SK-N-SH treated with all-trans-retinoic acid at 6 μM for 48 hours (cell line): Measurements from ENCODE around the gene PRPF40B.
A peak's percentile ranks its signal among the peaks of the same experiment; 100 is the strongest.

Experiments
- ATAC-seq: fragments of 200-7000 bp; cut with Tn5 transposase; 3 replicates; pipeline ENCODE4 v1.9.1; 2020; ENCODE audit warnings: mild to moderate bottlenecking, moderate library complexity
- ARNTL ChIP-seq: fragments of 450-650 bp; formaldehyde crosslinking; IDR thresholded peaks from 2 replicates; pipeline ENCODE4 v1.5.0; 2020; ENCODE audit warnings: low read depth, mild to moderate bottlenecking, moderate library complexity, borderline replicate concordance
- BACH2 ChIP-seq: fragments of 250-450 bp; sonication (Bioruptor Pico); IDR thresholded peaks from 2 replicates; pipeline ENCODE4 v1.9.0; 2021; ENCODE audit warnings: mild to moderate bottlenecking, borderline replicate concordance
- ESRRG ChIP-seq: fragments of 250-450 bp; sonication (Bioruptor Pico); IDR thresholded peaks from 2 replicates; pipeline ENCODE4 v1.6.1; 2021; ENCODE audit warnings: mild to moderate bottlenecking
- ISL1 ChIP-seq: fragments of 250-450 bp; sonication (Bioruptor Pico); IDR thresholded peaks from 2 replicates; pipeline ENCODE4 v2.1.2; 2022; ENCODE audit warnings: mild to moderate bottlenecking, moderate library complexity
- OSR1 ChIP-seq: fragments of 250-450 bp; sonication (Bioruptor Pico); IDR thresholded peaks from 2 replicates; pipeline ENCODE4 v1.8.0; 2022; ENCODE audit warnings: moderate library complexity, mild to moderate bottlenecking, inconsistent platforms
- PPARA ChIP-seq: fragments of 250-450 bp; sonication (Bioruptor Pico); IDR thresholded peaks from 2 replicates; pipeline ENCODE4 v1.5.0; 2020; ENCODE audit warnings: mild to moderate bottlenecking, borderline replicate concordance
- RARB ChIP-seq: fragments of 250-450 bp; sonication (Bioruptor Pico); IDR thresholded peaks from 2 replicates; pipeline ENCODE4 v1.8.0; 2021; ENCODE audit warnings: mild to moderate bottlenecking, moderate library complexity
- SNAI2 ChIP-seq: fragments of 250-450 bp; sonication (Bioruptor Pico); IDR thresholded peaks from 2 replicates; pipeline ENCODE4 v1.5.0; 2020; ENCODE audit warnings: mild to moderate bottlenecking, moderate library complexity
- TCF4 ChIP-seq: fragments of 250-450 bp; sonication (Bioruptor Pico); IDR thresholded peaks from 2 replicates; pipeline ENCODE4 v1.8.0; 2021; ENCODE audit warnings: mild to moderate bottlenecking, moderate library complexity, borderline replicate concordance
- TOX ChIP-seq: fragments of 250-450 bp; sonication (Bioruptor Pico); IDR thresholded peaks from 2 replicates; pipeline ENCODE4 v1.8.0; 2021; ENCODE audit warnings: mild to moderate bottlenecking, moderate library complexity, borderline replicate concordance
- ZC3H10 ChIP-seq: fragments of 250-450 bp; sonication (Bioruptor Pico); IDR thresholded peaks from 2 replicates; pipeline ENCODE4 v1.5.1; 2021; ENCODE audit warnings: mild to moderate bottlenecking, moderate library complexity
- ZFP3 ChIP-seq: fragments of 250-450 bp; sonication (Bioruptor Pico); IDR thresholded peaks from 2 replicates; pipeline ENCODE4 v1.5.0; 2020; ENCODE audit warnings: mild to moderate bottlenecking, moderate library complexity
- ZFP30 ChIP-seq: fragments of 450-650 bp; formaldehyde crosslinking; IDR thresholded peaks from 2 replicates; pipeline ENCODE4 v1.5.0; 2022; ENCODE audit warnings: mild to moderate bottlenecking, moderate library complexity
- ZNF565 ChIP-seq: fragments of 450-650 bp; formaldehyde crosslinking; conservative IDR thresholded peaks from 2 replicates; pipeline ENCODE4 v1.5.0; 2020; ENCODE audit warnings: low read depth, mild to moderate bottlenecking, moderate library complexity
- ZNF70 ChIP-seq: fragments of 450-650 bp; formaldehyde crosslinking; IDR thresholded peaks from 2 replicates; pipeline ENCODE4 v1.5.0; 2020; ENCODE audit warnings: mild to moderate bottlenecking, moderate library complexity
- ZNF8 ChIP-seq: fragments of 450-650 bp; formaldehyde crosslinking; IDR thresholded peaks from 2 replicates; pipeline ENCODE4 v1.5.0; 2020; ENCODE audit warnings: mild to moderate bottlenecking, moderate library complexity
- TF ChIP-seq, protein P1 (sequence below): fragments of 250-450 bp; sonication (Bioruptor Pico); IDR thresholded peaks from 2 replicates; pipeline ENCODE4 v1.5.0; 2020; ENCODE audit warnings: mild to moderate bottlenecking, moderate library complexity
- TF ChIP-seq, protein P2 (sequence below): fragments of 250-450 bp; sonication (Bioruptor Pico); IDR thresholded peaks from 2 replicates; pipeline ENCODE4 v1.5.1; 2021; ENCODE audit warnings: mild to moderate bottlenecking, moderate library complexity
- TF ChIP-seq, protein P3 (sequence below): fragments of 250-450 bp; sonication (Bioruptor Pico); IDR thresholded peaks from 2 replicates; pipeline ENCODE4 v1.5.1; 2020; ENCODE audit warnings: low read depth, mild to moderate bottlenecking, moderate library complexity
- TF ChIP-seq, protein P4 (sequence below): fragments of 250-450 bp; sonication (Bioruptor Pico); IDR thresholded peaks from 2 replicates; pipeline ENCODE4 v1.8.0; 2021; ENCODE audit warnings: low read depth, mild to moderate bottlenecking, moderate library complexity, borderline replicate concordance
- TF ChIP-seq, protein P5 (sequence below): fragments of 250-450 bp; sonication (Bioruptor Pico); IDR thresholded peaks from 2 replicates; pipeline ENCODE4 v1.8.0; 2020; ENCODE audit warnings: mild to moderate bottlenecking, moderate library complexity, borderline replicate concordance

Gene PRPF40B

DNA sequence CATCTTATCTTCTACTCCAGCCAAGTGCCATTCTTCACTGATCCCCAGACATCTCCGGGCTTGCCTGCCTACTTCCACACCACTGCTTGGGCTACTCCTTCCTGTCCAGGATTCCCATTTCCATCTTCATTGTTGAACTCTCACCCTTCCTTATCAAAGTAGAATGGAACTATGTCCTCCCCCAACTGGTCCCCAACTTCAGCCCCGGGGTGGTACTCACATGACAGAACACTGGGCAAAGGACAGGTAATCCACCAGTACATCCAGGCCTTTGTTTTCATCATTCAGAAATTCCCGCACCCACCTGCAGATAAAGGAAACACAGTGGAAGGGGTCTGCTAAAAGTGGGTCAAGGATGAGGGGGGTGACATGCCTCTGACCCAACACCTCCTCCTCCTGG lies 38.4 kb downstream of the PRPF40B start (continued):
- TF ChIP-seq, protein P1, sequence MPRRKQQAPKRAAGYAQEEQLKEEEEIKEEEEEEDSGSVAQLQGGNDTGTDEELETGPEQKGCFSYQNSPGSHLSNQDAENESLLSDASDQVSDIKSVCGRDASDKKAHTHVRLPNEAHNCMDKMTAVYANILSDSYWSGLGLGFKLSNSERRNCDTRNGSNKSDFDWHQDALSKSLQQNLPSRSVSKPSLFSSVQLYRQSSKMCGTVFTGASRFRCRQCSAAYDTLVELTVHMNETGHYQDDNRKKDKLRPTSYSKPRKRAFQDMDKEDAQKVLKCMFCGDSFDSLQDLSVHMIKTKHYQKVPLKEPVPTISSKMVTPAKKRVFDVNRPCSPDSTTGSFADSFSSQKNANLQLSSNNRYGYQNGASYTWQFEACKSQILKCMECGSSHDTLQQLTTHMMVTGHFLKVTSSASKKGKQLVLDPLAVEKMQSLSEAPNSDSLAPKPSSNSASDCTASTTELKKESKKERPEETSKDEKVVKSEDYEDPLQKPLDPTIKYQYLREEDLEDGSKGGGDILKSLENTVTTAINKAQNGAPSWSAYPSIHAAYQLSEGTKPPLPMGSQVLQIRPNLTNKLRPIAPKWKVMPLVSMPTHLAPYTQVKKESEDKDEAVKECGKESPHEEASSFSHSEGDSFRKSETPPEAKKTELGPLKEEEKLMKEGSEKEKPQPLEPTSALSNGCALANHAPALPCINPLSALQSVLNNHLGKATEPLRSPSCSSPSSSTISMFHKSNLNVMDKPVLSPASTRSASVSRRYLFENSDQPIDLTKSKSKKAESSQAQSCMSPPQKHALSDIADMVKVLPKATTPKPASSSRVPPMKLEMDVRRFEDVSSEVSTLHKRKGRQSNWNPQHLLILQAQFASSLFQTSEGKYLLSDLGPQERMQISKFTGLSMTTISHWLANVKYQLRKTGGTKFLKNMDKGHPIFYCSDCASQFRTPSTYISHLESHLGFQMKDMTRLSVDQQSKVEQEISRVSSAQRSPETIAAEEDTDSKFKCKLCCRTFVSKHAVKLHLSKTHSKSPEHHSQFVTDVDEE (CRISPR knock-in tag): no peak
- TF ChIP-seq ZNF8 (CRISPR knock-in tag) (no peak), SNAI2 (CRISPR knock-in tag) (no peak), ZNF565 (CRISPR knock-in tag) (no peak), ZC3H10 (CRISPR knock-in tag) (no peak), TOX (CRISPR knock-in tag) (no peak), PPARA (CRISPR knock-in tag) (no peak), ZNF70 (CRISPR knock-in tag) (no peak), BACH2 (no peak), ZFP3 (CRISPR knock-in tag) (no peak)
- TF ChIP-seq, protein P2, sequence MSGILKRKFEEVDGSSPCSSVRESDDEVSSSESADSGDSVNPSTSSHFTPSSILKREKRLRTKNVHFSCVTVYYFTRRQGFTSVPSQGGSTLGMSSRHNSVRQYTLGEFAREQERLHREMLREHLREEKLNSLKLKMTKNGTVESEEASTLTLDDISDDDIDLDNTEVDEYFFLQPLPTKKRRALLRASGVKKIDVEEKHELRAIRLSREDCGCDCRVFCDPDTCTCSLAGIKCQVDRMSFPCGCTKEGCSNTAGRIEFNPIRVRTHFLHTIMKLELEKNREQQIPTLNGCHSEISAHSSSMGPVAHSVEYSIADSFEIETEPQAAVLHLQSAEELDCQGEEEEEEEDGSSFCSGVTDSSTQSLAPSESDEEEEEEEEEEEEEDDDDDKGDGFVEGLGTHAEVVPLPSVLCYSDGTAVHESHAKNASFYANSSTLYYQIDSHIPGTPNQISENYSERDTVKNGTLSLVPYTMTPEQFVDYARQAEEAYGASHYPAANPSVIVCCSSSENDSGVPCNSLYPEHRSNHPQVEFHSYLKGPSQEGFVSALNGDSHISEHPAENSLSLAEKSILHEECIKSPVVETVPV (CRISPR knock-in tag): no peak

DNA sequence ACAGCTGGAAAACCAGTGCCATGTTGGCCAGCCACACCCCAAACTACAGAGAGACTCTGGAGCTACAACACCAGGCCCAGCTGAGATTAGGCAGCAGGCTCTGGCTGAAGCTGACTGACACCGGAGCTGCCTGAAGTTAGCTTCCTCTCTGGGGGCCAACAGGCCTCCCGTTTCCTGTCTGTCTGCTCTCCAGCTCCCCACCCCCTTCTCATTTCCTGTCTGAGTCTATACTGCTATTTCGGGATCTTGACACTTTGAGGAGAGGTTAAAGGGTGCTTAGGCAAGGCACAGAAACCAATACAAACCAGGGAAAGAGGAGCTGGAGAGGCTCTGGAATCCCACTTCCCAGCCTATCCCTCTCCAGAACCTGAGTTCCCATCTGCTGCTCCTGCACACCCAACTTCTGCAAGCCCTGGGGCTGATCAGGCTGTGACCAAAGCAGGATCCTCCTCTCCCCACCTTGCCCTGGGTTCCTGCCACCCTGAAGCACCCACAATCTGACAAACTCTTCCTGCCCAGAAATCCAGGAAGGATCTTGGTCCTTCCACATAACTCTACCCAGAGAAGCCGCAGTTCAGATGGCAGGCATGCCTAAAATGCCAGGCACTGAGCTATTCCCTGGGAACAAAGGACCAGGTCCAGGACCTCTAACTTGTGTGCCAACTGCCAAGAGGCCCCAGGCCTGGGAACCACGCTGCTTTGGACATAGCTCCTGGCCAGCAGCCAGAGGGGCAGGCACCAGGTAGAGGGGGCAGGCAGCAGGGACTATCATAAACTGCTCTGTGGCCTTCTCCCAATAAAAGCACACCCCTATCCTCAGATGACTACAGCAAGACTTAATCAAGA lies 39.9 kb downstream of the PRPF40B start:
- TF ChIP-seq, protein P3, sequence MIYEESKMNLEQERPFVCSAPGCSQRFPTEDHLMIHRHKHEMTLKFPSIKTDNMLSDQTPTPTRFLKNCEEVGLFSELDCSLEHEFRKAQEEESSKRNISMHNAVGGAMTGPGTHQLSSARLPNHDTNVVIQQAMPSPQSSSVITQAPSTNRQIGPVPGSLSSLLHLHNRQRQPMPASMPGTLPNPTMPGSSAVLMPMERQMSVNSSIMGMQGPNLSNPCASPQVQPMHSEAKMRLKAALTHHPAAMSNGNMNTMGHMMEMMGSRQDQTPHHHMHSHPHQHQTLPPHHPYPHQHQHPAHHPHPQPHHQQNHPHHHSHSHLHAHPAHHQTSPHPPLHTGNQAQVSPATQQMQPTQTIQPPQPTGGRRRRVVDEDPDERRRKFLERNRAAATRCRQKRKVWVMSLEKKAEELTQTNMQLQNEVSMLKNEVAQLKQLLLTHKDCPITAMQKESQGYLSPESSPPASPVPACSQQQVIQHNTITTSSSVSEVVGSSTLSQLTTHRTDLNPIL (CRISPR knock-in tag): no peak
- TF ChIP-seq PPARA (CRISPR knock-in tag) (no peak), ZFP3 (CRISPR knock-in tag) (no peak), TOX (CRISPR knock-in tag) (no peak), ZNF565 (CRISPR knock-in tag) (no peak), RARB (CRISPR knock-in tag) (no peak)
- peak; percentile 91 for ATAC-seq

DNA sequence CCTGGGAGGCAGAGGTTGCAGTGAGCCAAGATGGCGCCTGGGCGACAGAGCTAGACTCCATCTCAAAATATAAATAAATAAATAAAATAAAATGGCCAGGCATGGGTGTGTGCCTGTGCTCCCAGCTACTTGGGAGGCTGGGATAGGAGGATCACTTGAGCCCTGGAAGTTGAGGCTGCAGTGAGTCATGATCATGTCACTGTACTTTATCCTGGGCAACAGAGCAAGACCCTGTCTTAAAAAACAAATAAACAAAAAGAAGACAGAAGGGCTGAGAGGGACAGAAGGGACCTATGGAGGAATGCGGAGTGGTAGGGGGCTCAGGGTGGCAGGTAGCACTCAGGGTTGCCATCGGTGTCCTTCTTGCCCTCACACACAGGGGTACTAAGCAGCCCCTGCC lies 40.8 kb downstream of the PRPF40B start:
- TF ChIP-seq, protein P4, sequence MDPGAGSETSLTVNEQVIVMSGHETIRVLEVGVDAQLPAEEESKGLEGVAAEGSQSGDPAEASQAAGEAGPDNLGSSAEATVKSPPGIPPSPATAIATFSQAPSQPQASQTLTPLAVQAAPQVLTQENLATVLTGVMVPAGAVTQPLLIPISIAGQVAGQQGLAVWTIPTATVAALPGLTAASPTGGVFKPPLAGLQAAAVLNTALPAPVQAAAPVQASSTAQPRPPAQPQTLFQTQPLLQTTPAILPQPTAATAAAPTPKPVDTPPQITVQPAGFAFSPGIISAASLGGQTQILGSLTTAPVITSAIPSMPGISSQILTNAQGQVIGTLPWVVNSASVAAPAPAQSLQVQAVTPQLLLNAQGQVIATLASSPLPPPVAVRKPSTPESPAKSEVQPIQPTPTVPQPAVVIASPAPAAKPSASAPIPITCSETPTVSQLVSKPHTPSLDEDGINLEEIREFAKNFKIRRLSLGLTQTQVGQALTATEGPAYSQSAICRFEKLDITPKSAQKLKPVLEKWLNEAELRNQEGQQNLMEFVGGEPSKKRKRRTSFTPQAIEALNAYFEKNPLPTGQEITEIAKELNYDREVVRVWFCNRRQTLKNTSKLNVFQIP (CRISPR knock-in tag): no peak
- TF ChIP-seq ARNTL: no peak
- TF ChIP-seq ZNF70 (CRISPR knock-in tag): no peak
- no peak for TF ChIP-seq ZNF8 (CRISPR knock-in tag)
- no peak for TF ChIP-seq ESRRG (CRISPR knock-in tag)
- TF ChIP-seq, protein P5, sequence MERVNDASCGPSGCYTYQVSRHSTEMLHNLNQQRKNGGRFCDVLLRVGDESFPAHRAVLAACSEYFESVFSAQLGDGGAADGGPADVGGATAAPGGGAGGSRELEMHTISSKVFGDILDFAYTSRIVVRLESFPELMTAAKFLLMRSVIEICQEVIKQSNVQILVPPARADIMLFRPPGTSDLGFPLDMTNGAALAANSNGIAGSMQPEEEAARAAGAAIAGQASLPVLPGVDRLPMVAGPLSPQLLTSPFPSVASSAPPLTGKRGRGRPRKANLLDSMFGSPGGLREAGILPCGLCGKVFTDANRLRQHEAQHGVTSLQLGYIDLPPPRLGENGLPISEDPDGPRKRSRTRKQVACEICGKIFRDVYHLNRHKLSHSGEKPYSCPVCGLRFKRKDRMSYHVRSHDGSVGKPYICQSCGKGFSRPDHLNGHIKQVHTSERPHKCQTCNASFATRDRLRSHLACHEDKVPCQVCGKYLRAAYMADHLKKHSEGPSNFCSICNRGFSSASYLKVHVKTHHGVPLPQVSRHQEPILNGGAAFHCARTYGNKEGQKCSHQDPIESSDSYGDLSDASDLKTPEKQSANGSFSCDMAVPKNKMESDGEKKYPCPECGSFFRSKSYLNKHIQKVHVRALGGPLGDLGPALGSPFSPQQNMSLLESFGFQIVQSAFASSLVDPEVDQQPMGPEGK (CRISPR knock-in tag): no peak
- TF ChIP-seq ZFP30 (CRISPR knock-in tag): no peak
- no peak for TF ChIP-seq ISL1 (CRISPR knock-in tag)
- no peak for TF ChIP-seq SNAI2 (CRISPR knock-in tag)
- TF ChIP-seq OSR1 (CRISPR knock-in tag): no peak
- TF ChIP-seq PPARA (CRISPR knock-in tag): no peak
- no peak for TF ChIP-seq BACH2
- no peak for TF ChIP-seq TCF4 (CRISPR knock-in tag)
- no peak for TF ChIP-seq TOX (CRISPR knock-in tag)
- no peak for TF ChIP-seq ZNF565 (CRISPR knock-in tag)
- no peak for TF ChIP-seq ZFP3 (CRISPR knock-in tag)
- TF ChIP-seq, protein P1 (CRISPR knock-in tag): no peak
- no peak for ATAC-seq
